ENCODE measurements around the gene ACVR1.
"Not testable (repeated sequence)": the region's sequence is repeated elsewhere in the genome, so short reads cannot be mapped to it uniquely, and the experiment has no call there.

The ACVR1 gene

DNA sequence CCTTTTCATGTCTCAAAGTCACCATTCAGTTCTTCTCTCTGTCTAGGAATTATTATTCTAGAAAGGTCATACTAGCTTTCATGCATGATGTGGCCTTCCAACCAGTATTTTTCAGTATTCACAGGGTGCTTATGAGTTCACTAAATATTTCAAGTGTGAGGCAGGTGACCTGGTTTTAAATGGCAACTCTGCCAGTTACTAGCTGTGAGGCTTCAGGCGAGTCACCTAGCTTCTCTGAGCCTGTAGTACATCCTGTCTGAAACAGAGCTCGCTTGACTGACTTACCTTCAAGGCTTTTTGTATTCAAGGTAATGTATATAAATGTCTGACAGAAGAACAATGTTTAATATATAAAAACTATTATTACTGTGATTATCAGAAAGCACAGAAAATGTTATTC lies 19.4 kb upstream of the ACVR1 start:
- FAIRE-seq (no peak), DNase-seq (ENCODE audit: extremely low spot score, insufficient read length, low read depth) (no peak)

DNA sequence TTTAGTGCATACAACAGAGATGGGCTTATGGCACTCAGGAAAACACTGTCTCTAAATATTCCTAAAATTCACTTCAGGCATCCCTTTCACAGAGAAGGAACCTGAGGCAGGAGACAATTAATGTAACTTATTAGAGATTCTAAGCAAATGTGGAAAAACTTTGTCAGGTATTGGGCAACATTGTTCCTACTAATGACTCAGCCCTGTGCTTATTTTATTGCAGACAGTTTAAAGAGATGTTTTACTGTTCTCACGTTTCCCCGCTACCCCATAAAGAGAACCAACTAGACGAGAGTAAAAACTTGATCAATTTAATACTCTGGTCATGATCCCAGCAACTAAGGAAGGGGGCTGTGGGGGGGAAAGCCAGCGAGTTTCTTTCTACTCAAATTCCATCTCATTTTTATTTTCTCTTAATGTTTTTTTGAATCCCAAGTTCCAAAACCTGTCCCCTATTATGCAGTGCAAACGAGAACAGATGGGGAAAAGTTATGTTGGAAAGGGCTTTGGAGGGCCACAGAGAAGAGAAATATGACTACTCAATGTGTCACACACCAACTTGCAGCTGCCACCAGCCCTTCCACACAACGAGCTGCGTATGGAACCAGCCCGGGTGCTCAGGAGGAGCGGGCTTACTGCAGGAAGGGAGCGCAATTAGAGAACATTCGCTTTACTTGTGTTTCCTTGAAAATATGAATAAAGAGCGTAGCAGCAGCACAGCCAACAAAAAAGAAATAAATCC lies 18.7 kb upstream of the ACVR1 start:
- no peak for DNase-seq (ENCODE audit: extremely low spot score, insufficient read length, low read depth)
- FAIRE-seq = no peak

DNA sequence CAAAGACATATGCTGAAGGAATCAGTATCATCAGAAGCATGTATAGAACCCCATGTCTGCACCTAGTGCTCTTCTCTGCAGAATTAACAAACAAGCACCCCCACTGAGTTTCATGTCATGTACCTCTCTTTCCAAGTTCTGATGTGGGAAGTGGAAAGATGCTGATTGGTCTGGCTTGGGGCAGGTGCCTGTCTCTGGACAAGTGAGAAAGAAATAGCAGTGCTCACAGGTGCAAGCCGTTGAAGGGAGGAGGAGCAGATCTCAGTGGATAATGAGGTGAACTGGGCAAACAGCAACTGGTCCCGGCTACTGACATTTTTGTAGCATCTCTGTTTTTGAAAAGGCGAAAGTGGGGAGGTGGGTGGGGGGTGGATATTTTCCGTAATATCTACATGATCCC lies 17.5 kb upstream of the ACVR1 start:
- no peak for FAIRE-seq
- DNase-seq (ENCODE audit: extremely low spot score, insufficient read length, low read depth) = no peak

DNA sequence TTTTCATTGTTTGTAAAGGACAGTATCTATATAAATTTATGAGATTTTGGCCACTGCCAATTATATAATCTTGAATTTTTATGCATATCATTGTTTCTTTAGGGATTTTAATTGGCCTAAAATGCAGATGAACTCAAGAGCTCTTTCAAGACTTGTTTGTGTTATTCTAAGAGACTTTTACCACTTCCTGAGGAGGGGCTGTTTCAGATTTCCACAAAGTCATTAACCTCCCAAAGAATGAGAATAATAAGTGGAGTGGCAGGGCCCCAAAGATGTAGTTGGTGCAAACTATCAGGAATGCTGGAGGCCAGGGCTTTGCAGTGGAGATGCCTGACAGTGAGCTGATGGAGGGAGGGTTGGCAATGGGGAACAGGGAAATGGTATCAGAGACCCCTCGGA lies 15.5 kb upstream of the ACVR1 start:
- FAIRE-seq (no peak), DNase-seq (ENCODE audit: extremely low spot score, insufficient read length, low read depth) (no peak)

DNA sequence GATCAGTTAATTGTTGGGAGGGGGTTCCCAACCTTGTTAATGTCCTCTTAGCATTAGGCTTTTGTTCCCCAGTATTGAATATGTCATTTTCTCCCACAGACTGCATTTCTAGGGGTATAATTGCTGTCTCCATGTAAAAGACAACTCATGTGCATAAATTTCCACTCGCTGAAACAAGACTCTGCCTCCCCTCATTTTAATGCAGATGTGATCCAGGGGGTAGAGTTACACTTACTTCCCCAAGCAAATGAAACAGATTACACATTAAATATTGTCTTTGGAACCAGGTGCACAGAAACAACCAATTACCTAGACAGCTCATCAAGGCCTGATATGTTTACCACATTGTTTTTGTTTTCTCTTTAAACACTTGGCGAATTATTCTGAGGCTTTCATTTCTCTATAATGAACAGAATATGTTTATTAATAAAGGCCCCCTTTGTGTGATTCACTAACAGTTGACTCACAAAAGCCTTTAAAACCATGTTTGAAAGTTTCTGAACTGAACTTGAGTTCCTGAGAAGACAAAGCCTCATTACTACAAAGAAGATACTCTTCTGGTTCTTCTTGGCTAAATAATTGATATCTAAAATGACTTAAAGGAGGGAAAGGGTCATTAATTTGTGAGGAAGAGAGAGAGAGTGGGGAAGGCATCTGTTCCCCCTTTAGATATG lies 15.0 kb upstream of the ACVR1 start:
- FAIRE-seq = no peak
- no peak for DNase-seq (ENCODE audit: extremely low spot score, insufficient read length, low read depth)

DNA sequence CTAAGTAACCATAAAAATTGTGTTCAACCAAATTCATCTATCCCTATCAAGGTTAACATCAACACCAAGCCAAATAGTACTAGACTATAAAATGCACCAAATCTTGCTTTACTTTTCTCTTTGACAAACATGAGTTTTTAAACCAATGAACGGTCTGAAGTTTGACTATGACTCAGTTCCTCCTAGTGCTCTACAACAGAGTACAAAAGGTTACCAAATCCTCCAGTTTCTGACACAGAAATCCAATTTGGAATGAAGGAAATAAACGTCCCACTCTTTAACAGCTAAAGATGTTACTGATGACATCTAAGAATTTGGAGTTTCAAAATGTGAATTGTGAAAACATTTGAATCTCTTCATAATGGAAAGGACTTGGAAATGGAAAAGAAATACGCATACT lies 11.8 kb upstream of the ACVR1 start:
- DNase-seq (ENCODE audit: extremely low spot score, insufficient read length, low read depth) = no peak
- FAIRE-seq = no peak

DNA sequence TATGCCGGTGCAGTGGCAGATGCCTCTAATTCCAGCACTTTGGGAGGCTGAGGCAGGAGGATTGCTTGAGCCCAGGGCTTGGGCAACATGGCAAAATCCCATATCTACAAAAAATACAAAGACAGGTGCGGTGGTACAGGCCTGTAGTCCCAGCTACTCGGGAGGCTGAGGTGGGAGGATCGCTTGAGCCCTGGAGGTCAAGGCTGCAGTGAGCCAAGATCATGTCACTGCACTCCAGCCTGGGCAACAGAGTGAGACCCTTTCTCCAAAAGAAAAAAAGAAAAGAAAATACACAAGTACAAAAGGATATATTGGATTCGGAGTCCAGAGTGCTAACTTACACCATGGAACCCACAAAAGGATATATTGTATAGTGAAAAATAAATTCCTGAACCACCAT lies 8.4 kb upstream of the ACVR1 start:
- not testable (repeated sequence) for DNase-seq (ENCODE audit: extremely low spot score, insufficient read length, low read depth); FAIRE-seq

DNA sequence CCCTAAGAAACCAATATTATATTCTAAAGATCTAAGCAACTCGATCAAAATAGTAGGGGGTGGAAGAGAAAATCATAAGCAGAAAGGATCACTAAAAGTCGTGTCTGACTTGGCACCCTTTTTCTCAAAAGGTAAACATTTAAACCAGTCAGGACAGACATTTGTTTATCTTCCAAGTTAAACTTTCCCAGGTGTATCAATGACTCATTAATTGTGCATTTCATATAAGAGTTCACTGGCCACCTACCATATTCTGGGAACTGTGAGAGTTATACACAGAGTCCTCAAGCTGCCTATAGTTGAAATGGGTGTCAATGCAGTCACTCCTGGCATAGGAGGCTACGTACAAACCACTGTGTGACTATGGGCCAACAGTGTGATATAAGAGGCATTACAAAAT lies 4.8 kb upstream of the ACVR1 start:
- DNase-seq (ENCODE audit: extremely low spot score, insufficient read length, low read depth) = no peak
- FAIRE-seq = no peak

DNA sequence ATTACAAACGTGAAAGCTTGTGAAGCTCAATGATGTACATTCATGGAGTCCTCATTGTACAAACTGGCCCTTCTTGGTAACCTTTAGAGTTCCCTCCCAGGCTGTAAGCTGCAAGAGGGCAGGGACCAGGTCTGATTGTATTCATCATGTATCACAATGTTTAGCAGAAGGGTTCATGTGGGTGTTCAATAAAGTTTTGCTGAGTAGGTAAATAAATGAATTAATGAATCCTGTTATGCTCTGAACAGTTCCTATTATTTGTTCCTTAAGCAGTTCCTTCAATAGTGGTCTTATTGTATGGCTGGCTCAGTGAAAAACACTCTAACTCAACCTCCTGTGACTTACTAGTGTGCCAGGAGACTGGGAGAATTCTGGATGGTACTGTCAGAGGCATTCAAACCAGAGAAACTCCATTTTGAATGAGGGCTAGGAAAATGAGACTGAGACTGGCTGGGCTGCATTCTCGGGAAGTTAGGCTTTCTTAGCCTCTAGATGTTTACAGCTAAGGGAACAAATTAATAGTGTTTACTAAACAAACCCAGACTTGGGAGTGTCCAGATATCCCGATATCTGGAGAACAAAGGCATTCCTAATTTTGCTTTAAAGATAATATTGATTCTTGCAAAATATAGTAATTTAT lies 1.8 kb upstream of the ACVR1 start:
- DNase-seq (ENCODE audit: extremely low spot score, insufficient read length, low read depth) = no peak
- no peak for FAIRE-seq

DNA sequence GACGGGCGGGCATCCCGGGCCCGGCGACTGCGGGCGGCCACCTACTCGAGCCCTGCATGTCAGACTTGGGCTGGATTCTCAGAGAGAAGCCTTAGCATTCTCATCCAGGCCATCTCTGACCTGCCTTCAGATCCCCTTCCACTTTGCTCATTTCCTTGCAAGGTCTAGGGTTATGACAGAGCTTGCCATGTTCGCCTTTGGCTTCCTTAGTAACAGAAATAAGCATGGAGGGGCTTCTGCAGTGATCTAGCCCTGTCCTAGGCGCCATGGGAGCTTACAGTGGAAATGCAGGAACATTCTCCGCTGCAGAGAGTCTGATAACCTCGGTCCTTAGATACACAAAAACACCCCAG lies 632 bp upstream of the ACVR1 start:
- no peak for FAIRE-seq
- DNase-seq (ENCODE audit: extremely low spot score, insufficient read length, low read depth) = no peak

DNA sequence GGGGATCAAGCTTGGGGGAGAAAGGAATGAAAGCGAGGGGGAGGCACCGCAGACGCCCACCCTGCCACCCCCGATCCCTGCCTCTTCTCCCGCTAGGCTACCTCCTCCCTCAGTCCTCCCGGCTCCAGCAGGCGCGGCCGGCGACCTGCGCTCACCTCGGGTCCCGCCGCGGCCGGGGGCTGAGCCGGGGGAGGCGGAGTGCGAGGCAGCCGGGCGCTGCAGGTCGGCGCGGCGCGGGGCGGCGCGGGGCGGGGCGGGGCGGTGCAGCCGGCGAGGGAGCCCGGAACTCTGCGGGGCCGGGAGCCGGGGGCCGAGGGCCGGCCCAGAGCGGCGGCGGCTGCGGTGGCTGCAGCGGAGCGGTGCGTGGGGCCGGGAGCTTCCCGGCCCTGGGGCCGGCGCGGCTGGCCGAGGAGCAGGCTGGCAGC lies 477 bp downstream of the ACVR1 start:
- DNase-seq (ENCODE audit: extremely low spot score, insufficient read length, low read depth) (no peak), FAIRE-seq (no peak)

DNA sequence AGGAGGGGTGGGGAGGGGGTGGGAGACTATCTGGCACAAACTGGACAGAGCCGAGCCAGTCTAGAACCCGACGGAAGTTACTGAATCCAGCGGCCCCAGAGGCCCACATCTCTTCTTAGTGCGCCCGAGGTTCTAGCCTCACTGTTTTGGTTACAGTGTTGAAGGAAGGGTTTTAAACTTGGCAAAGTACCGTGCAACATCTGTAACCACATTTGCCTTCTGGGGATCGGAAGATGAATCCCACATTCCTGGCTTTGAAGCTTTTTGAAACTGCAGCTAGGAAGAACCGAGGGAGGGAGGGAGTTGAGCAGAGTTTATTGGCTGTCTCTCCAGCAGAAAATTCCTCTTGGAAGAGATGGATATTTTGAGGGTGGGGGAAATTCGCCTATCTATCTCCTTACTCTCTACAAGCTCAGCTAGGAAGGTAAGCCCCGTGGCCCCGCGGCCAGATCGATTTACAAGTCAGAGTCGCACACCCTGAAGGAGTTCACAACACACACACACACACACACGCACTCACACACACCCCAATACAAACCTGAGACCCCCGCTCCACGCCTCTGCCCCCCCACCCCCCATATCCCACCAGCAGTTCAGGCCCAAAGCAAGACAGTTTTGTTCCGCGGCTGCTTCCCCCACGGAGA lies 1.0 kb downstream of the ACVR1 start:
- no peak for FAIRE-seq

DNA sequence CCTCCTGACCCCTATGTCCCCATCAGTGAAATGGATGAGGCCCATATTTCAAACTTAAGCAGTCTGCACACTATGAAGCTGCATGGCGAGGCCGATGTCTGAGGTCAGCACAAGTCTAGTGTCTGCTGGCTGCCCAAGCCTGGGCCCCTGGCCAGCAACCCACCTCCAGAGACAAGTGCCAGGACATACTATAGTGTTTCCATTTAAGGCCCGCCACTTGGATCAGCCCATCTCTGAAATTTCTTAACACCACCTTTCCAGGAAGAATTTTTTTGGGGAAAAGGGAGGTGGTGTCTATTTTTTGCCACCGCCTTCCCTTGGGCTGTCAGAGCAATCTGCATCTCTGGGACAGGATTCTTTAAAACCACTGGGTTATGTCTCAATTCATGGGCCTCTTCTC lies 1.8 kb downstream of the ACVR1 start:
- no peak for DNase-seq (ENCODE audit: extremely low spot score, insufficient read length, low read depth)

More for the DNA sequence above, 1.0 kb downstream of the ACVR1 start:
- DNase-seq (ENCODE audit: extremely low spot score, insufficient read length, low read depth) = no peak

DNA sequence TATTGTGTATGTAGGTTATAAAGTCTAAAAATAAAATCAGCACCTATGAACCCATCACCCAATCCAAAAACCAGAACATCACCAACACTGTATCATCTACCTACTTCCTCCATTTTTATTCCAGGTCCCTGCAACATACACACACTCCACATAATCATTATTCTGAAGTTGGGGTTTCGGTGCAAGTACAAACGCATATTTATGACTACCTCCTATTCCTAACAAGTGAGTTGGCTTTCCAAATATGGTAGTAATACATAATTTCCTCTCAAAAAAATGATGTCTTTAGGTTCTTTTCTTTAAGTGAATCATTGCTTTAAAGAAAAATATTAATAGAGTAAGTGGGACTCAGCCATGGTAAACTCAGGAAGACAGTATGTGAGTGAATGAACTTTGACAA lies 3.3 kb downstream of the ACVR1 start:
- no peak for FAIRE-seq
- no peak for DNase-seq (ENCODE audit: extremely low spot score, insufficient read length, low read depth)

More for the DNA sequence above, 1.8 kb downstream of the ACVR1 start:
- FAIRE-seq = no peak

DNA sequence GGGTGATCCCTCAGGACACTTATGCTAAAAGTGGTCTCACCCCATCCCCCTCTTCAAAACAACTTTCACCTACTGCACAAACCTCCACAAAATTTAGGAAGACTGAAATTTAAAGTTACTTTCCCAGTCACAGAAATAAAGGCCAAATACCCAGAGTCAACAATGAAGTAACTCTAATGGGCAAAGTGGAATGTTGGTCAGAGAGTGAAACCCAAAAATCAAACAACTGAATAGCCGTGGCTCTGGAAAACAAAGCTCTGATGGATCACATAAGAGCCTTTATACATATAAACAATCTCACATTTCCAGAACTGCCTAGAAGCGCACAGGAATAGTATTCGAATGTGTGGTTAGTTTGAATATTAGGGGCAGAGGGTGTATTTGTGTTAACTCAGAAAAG lies 4.7 kb downstream of the ACVR1 start:
- no peak for FAIRE-seq
- DNase-seq (ENCODE audit: extremely low spot score, insufficient read length, low read depth) = no peak

DNA sequence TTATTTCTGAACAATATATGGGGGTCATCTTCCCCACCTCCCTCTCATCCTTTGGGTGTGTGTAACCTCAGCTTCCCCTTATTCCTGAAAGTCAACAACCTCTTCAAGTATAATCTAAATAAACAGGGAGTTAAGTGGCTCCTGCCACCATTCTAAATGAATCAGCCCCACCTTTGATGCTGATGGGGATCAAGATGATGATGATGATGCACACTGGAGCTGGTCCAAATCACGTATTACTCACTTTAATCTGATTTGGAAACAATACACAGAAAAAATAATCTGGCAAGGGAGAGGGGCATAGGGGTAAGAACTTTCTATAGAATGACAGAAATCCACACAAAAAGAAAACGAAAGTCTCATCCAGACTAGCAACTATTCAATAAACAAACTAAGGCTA lies 7.1 kb downstream of the ACVR1 start:
- FAIRE-seq (no peak), DNase-seq (ENCODE audit: extremely low spot score, insufficient read length, low read depth) (no peak)

DNA sequence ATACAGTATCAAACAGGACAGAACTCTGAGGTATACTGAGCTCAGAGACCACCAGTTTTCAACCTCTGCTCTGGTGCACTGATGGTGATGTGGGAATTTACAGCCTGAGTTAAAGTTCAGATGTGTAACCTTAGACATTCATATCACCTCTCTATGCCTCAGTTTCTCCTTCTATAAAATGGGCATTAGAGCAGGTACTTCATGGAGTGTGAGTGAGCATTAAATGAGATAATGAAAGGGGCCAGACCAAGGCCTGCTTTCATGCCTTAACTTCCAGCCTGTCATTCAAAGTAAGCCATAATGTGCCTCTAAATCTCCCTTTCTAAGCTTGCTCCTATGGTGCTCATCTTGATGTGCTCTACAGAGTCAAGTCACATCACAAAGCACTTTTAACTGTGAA lies 8.4 kb downstream of the ACVR1 start:
- DNase-seq (ENCODE audit: extremely low spot score, insufficient read length, low read depth) (no peak), FAIRE-seq (no peak)

DNA sequence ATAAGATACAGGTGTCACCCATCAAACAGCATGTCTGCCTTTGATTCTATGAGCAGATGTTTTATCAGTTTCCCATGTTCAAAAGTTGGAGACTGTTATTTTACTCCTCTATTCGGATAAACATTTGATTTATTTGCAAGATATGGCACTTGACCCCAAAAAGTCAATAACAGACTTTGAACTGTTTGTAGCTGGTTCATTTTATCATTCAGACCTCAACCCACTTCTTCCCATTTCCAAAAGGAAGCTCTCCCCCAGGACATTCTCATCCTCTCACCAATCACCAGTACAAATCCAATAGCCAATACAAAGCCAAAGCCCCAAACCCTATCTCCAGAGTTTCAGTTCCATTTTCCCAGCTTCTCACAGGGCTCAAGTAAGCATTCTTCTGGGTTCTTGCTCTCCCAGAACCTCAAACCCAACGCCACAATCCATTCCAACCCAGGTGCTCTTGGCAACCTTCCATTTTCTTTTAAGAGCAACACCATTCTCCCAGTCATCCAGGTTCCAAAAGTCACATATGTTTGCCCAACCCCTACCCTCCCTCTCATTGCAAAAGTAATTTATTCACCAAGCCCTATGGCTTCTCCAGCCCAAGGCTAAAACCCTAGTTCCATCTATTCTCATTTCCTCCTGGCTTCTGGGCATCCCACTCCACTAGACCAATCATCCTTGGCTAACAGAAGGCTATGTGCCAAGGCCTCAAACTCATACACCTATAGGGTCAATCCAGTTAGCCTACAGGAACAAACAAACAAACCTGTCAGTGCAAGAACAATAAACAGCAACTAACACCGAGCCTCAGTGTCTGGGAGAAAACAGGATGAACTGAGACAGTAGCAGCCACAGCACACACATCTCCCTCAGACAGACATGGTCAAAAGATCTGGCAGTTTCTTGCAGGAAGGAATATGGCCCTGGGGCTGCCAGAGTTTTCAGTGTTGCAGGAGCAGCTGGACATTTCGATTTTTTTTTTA lies 9.2 kb downstream of the ACVR1 start:
- FAIRE-seq (no peak), DNase-seq (ENCODE audit: extremely low spot score, insufficient read length, low read depth) (no peak)

DNA sequence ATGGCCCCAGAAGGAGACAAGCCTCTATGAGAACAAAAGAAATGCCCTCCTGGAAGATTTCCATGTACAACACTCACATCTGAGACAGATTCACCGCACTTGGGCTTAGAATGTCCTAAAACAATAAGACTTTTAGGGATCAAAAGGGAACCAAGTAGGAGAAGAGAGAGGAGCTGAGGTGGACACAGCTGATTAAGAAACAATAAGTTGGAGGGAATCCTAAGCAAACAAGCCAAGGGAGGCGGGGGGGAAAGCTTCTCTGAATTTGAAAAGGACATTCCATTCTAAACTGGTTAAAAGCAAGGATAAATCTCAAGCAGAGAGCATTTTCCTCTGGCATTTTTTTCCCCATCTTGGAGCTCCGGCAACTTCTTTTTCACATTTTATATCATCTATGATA lies 9.9 kb downstream of the ACVR1 start:
- FAIRE-seq = no peak
- DNase-seq (ENCODE audit: extremely low spot score, insufficient read length, low read depth) = no peak

DNA sequence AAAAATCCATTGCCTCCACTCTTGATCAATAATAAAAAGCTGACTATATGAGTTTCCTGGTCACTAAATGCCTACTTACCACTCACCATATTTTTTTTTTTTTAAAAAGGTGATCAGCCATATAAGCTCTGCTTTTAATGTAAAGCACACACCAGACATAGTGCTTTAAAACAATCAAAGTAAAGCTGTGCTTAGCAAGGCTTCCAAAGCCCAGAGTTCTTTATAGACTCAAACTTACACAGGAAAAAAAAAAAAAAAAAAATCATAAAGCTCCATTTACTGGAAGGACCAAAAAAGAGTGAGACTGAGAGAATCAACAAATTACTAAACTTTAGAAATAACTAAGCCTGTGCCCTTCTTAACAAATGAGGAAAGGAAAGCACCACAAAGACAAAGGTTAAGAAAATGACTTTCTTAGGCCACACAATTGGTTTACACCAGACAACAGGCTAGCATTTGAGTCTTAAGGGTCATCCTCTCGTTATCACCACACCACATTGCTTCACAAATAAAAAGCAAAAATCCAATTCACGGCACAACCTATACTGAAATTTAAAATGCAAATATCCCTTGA lies 11.2 kb downstream of the ACVR1 start:
- FAIRE-seq (no peak), DNase-seq (ENCODE audit: extremely low spot score, insufficient read length, low read depth) (no peak)
